ENCODE results near the gene MMP19.
"Not testable (repeated sequence)": the region's sequence is repeated elsewhere in the genome, so short reads cannot be mapped to it uniquely, and the experiment has no call there.

The MMP19 gene, protein sequence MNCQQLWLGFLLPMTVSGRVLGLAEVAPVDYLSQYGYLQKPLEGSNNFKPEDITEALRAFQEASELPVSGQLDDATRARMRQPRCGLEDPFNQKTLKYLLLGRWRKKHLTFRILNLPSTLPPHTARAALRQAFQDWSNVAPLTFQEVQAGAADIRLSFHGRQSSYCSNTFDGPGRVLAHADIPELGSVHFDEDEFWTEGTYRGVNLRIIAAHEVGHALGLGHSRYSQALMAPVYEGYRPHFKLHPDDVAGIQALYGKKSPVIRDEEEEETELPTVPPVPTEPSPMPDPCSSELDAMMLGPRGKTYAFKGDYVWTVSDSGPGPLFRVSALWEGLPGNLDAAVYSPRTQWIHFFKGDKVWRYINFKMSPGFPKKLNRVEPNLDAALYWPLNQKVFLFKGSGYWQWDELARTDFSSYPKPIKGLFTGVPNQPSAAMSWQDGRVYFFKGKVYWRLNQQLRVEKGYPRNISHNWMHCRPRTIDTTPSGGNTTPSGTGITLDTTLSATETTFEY

GRCh38 chr12:55842681-55843429, at the start of gene MMP19:
MMP19 (minus strand) TSS chr12:55842936; CDS start chr12:55842830, 106 bp downstream.
- DNase-seq (ENCODE audit: low read depth in 2 of 2), result no peak

GRCh38 chr12:55891310-55891709, 48.6 kb upstream of the MMP19 start:
- DNase-seq (ENCODE audit: low read depth in 2 of 2), result no peak

DNA sequence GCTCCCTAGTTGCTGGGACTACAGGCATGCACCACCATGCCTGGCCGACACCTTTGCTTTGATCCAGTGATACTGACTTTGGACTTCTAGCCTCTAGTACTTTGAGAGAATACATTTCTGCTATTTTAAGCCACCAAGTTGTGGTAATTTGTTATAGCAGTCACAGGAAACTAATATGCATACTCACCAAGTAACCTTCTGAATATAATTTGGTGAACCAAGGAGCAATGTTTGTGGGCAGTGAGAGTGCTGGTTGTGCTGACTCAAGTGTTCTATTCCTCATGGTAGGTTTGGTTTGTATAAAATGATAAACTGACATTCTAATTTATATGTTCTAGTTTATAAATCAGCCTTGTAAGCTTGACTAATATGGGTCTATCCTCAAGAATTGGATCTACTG, 42.4 kb upstream of the MMP19 start:
- DNase-seq (ENCODE audit: low read depth in 2 of 2), result no peak

- no peak for DNase-seq (ENCODE audit: low read depth in 2 of 2)
Observed at GRCh38 chr12:55877824-55878223, 35.1 kb upstream of the MMP19 start.

- no peak for DNase-seq (ENCODE audit: low read depth in 2 of 2)
Observed at GRCh38 chr12:55875704-55876467, 33.1 kb upstream of the MMP19 start.

- no peak for DNase-seq (ENCODE audit: low read depth in 2 of 2)
Observed at GRCh38 chr12:55874443-55874842, 31.7 kb upstream of the MMP19 start.

DNA sequence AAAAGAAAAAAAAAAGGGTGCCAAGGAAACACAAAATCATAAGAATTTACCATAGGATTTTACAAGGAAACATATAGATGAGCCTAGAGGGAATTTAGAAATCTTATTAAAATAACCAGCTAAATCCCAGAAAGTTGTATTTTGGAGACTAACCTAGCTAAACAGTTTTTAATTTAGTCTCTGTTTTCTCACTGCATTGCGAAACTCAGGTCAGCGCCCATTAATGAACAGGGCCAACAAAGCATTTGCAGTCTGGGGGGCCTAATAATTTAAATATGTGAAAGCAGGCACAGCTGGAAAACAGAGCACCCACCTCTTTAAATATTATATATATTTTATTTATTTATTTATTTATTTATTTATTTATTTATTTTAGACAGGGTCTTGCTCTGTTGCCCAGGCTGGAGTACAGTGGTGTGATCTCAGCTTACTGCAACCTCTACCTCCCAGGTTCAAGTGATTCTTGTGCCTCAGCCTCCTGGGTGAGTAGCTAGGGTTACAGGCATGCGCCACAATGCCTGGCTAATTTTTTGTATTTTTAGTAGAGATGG, 23.8 kb upstream of the MMP19 start:
- DNase-seq (ENCODE audit: low read depth in 2 of 2), result not testable (repeated sequence)

DNA sequence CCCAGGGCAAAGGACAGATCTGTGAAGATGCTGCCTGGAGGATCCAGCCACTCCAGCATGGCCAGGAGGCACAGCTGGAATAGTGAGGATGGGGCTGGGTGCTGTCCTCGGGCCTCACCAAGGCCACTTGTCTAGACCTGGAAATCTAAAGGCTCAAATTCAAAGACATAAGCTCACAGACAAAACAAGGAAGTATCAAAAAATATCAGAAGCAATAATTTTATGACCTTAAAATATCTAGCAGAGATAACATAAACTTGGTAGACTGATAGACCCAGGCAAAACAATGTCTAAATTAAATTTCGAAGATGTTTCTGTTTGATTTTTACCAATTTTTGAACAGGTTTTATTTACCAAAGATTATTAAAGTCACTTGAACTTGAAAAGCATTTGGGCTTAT, 22.6 kb upstream of the MMP19 start:
- no peak for DNase-seq (ENCODE audit: low read depth in 2 of 2)

DNA sequence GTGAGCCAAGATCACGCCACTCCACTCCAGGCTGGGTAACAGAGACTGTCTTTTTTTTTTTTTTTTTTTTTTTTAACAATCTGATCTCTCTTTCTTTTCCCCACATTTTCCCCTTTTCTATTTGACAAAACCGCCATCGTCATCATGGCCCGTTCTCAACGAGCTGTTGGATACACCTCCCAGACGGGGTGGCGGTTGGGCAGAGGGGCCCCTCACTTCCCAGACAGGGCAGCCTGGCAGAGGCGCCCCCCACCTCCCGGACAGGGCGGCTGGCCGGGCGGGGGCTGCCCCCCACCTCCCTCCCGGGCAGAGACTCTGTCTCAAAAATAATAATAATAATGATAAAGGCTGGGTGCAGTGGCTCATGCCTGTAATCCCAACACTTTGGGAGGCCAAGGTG, 20.2 kb upstream of the MMP19 start:
- not testable (repeated sequence) for DNase-seq (ENCODE audit: low read depth in 2 of 2)

- no peak for DNase-seq (ENCODE audit: low read depth in 2 of 2)
Observed at GRCh38 chr12:55862286-55862685, 19.6 kb upstream of the MMP19 start.

DNA sequence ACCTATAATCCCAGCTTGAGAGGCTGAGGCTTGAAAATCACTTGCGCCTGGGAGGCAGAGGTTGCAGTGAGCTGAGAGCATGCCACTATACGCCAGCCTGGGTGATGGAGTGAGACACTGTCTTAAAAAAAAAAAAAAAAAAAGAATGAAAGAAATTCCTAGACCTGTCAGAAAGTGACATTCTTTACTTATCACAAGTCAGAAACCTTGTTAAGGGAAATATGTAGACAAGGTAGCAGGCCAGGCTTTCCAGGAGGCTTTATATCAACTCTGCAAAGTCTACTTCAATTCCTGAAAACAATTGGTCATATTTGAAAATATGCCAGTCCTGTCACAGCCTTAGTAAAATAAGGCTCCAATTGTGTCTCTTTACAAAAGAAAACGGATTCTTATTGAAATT, 19.1 kb upstream of the MMP19 start:
- DNase-seq (ENCODE audit: low read depth in 2 of 2), result no peak

GRCh38 chr12:55861396-55861795, 18.7 kb upstream of the MMP19 start:
- DNase-seq (ENCODE audit: low read depth in 2 of 2), result no peak

GRCh38 chr12:55852740-55853139, 10.0 kb upstream of the MMP19 start:
- DNase-seq (ENCODE audit: low read depth in 2 of 2), result no peak

GRCh38 chr12:55850893-55851292, 8.2 kb upstream of the MMP19 start:
- DNase-seq (ENCODE audit: low read depth in 2 of 2), result no peak

DNA sequence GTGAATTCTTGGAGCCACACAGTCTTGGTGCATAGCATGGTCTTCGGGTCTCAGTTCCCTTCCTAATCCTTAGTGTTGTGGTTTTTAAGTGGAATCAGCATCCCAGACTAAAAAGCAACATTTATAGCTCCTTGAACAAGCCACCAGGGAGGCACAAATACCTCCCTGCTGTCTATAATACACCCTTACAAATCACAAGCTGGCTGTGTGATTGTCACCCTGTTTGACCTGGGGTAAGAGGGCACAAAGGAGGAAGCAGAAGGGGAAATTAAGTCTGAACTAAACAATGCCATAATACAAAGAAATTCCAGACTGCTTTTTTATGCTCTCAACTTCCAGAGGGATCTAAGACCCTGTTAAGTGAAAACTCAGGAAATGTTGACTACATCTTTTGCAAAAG, 7.7 kb upstream of the MMP19 start:
- no peak for DNase-seq (ENCODE audit: low read depth in 2 of 2)

DNA sequence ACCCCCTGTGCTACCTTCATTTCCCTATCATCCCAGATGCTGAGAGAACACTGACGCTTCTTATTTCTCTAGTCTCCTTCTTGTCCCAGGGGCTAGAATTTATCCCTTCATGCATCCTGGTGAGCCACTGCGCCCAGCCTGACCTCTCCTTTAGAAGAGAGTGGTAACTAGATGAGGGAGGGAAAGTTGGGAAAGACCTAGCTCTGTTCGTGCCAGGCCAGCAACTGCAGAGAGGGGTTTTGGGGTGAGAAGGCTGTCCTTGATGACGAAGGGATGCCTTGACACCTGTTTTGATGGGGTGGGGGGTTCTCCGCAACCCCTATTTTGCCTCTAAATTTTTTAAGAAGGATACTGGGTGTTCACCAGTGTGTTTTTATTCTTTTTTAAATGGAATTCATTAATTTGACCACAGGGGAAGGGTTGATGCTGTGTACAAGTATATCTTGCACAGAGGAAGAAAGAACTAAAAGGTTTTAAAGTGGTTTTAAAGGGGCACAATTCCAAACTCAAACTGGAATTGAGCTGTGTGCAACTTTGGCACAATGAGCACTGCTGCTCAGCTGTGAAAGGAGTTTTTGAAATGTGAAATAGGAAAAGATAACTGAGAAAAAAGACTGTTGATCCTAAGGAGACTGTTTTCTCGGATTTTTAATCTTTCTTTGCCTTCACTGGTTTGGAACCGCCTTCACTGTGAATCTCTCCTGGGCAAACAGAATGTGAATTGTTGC, 7.0 kb upstream of the MMP19 start:
- no peak for DNase-seq (ENCODE audit: low read depth in 2 of 2)

GRCh38 chr12:55847603-55848291, 5.0 kb upstream of the MMP19 start:
- DNase-seq (ENCODE audit: low read depth in 2 of 2), result peak in 1 of 2 donors; percentile 12

DNA sequence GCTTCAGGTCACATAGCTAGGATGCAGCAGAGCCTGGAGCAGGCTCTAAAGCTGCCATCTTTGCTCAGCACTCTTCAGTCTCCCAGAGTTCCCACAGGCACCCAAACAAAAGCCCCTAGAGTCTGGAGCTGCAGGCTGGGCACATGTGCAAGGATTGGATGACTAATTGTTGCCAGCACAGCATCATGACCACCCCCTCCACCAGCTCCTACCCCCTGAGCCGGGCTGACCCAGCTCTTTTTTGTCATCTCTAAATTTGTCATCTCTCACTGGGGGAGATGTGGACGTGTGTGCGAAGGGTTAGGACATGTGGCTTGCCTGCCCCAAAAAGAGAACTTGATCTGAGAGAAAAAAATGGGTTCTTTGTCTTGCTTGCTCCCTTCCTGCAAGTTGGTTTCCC, 4.3 kb upstream of the MMP19 start:
- peak in 1 of 2 donors; percentile 16 for DNase-seq (ENCODE audit: low read depth in 2 of 2)

DNA sequence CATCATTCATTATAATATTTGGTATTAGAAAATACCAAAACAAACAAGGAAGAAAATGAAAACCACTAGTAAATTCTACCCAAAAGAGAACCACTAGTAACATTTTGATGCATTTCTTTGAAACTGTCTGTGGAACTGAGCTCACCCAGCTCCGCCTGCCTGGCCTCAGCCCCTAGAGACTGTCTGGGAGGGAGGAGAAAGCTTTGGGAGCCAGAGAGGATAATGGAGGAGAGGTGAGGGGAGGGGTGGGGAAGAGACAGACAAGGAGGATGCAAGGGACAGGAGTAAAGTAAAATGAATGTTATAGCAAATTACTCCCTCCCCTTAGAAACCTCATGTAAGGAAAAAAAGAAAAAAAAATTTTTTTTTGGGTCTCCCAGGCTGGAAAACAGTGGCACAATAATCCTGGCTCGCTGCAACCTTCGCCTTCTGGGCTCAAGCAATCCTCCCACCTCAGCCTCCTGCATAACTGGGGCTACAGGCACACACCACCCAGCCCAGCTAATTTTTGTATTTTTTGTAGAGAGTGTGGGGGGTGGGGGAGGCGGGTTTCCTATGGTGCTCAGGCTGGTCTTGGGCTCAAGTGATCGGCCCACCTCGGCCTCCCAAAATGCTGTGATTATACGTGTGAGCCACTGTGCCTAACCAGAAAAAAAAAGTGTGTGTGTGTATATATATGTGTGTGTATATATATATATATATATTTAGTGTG, 3.2 kb upstream of the MMP19 start:
- DNase-seq (ENCODE audit: low read depth in 2 of 2), result no peak

DNA sequence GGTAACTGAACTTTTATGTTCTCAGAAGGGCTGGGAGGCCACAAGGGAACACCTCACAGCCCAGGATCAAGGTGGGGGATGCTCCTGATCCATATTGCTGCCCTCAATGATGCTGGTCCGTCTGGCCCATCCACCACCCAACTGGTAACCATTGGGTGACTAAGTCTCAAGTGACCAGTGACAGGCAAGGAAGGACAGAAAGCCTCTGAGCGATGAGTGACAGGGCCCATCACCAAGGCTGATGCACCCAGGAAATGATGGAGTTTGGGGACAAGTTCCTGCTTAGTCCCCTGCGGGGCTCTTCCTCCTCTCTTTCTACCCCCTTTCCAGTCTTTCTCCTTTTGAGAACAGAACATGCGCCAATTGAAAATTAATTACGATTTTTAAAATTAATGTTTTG, 2.6 kb upstream of the MMP19 start:
- DNase-seq (ENCODE audit: low read depth in 2 of 2), result no peak
